Spinal cord (tissue), 10 donors: ENCODE results near the gene ALOX12B. TPM values are rescaled to one million over a fixed set of nuclear protein-coding genes. Genes with fewer than 3 reads are reported as not detected.
"Not testable (repeated sequence)": the region's sequence is repeated elsewhere in the genome, so short reads cannot be mapped to it uniquely, and the experiment has no call there.

Source experiments
- DNase-seq, 6 donors: peaks; one replicate each; pipeline versions ENCODE4 v3.0.0 to v3.0.0-alpha.2; 2013 to 2015; ENCODE audit warnings: low spot score in 6 of 6, low read depth in 4 of 6
- H3K27ac ChIP-seq: one replicate; pipeline ENCODE4 v1.5.1; 2013; ENCODE audit warnings: low read depth, low read length, control low read depth
- H3K27me3 ChIP-seq: one replicate; pipeline ENCODE4 v1.6.1; 2013; ENCODE audit warnings: low read length; ENCODE audit not compliant: control insufficient read depth, insufficient read depth
- H3K36me3 ChIP-seq: one replicate; pipeline ENCODE4 v1.6.1; 2013; ENCODE audit warnings: low read length; ENCODE audit not compliant: control insufficient read depth, insufficient read depth
- H3K4me1 ChIP-seq: one replicate; pipeline ENCODE4 v1.6.1; 2013; ENCODE audit warnings: low read length; ENCODE audit not compliant: control insufficient read depth, insufficient read depth
- H3K4me3 ChIP-seq: one replicate; pipeline ENCODE4 v1.5.1; 2013; ENCODE audit warnings: low read depth, low read length, control low read depth
- H3K9me3 ChIP-seq: one replicate; pipeline ENCODE4 v1.6.1; 2013; ENCODE audit warnings: low read length; ENCODE audit not compliant: control insufficient read depth, insufficient read depth
- WGBS: methylation state at CpG from one replicate; pipeline ENCODE4 v1.1.5; 2013; ENCODE audit warnings: missing lambda C conversion rate; ENCODE audit not compliant: insufficient coverage; 5-methylcytosine and 5-hydroxymethylcytosine counted together
- polyA plus RNA-seq, 2 donors: library from polyadenylated mRNA; unstranded; fragments of 120-200 nt; gene quantifications; one replicate each; pipeline ENCODE4 v1.2.1, GENCODE V29; 2013; ENCODE audit not compliant: insufficient read length in 2 of 2
- small RNA-seq: library from RNA; depleted of rRNA; stranded (forward); fragments of <200 nt; gene quantifications from one replicate; pipeline ENCODE3, GENCODE V24; 2014; ENCODE audit warnings: low replicate concordance
- total RNA-seq, 2 donors: library from RNA; depleted of rRNA in 1 of 2; stranded (reverse); fragments of 120-200 nt in 1 of 2; fragments of >200 nt in 1 of 2; gene quantifications; one replicate each; pipeline versions ENCODE4 v1.2.3 to v1.2.4, GENCODE V29; 2013 to 2014
- donor health status: healthy.

ALOX12B gene
- total and polyA plus RNA-seq, 4 donors: 0.30 to 1.1 (median 0.60) TPM; not detected in 1

- H3K4me1 ChIP-seq: peaks cover 12% of the 10 kb centered on the region
- H3K36me3 ChIP-seq: no peaks in the 10 kb centered on the region
- H3K4me3 ChIP-seq: no peak within 1 kb of the TSS
- 5% methylated on average over 25 of the region's 37 CpGs for WGBS
- DNase-seq: no peak
- H3K9me3 ChIP-seq: no peaks in the 10 kb centered on the region
- peaks cover 12% of the 10 kb centered on the region for H3K27me3 ChIP-seq
- H3K27ac ChIP-seq: no peak within 1 kb of the TSS
Observed at GRCh38 chr17:8038954-8039610, 48.4 kb downstream of the ALOX12B start, which contains the start of gene ALOX15B. Gene ALOX15B (plus strand): TSS chr17:8039059. CDS start chr17:8039156, 97 bp downstream.

GRCh38 chr17:8032442-8032841, 55.1 kb downstream of the ALOX12B start:
- DNase-seq: no peak
- Histone ChIP-seq H3K27ac (no peak overlapping the region), H3K36me3 (no peaks in the 10 kb centered on the region), H3K9me3 (no peaks in the 10 kb centered on the region), H3K27me3 (peaks cover 16% of the 10 kb centered on the region), H3K4me1 (no peaks in the 10 kb centered on the region), H3K4me3 (no peak overlapping the region)
- WGBS: no CpG with 5 or more reads among the region's 2 CpGs

GRCh38 chr17:8031950-8032349, 55.6 kb downstream of the ALOX12B start:
- Histone ChIP-seq H3K36me3 (no peaks in the 10 kb centered on the region), H3K27ac (no peak overlapping the region), H3K4me3 (no peak overlapping the region), H3K27me3 (peaks cover 18% of the 10 kb centered on the region), H3K9me3 (no peaks in the 10 kb centered on the region), H3K4me1 (no peaks in the 10 kb centered on the region)
- no CpG with 5 or more reads among the region's 1 CpG for WGBS
- no peak for DNase-seq

GRCh38 chr17:8031261-8031661, 56.3 kb downstream of the ALOX12B start:
- Histone ChIP-seq H3K27ac (no peak overlapping the region), H3K4me3 (no peak overlapping the region), H3K27me3 (peaks cover 20% of the 10 kb centered on the region), H3K9me3 (no peaks in the 10 kb centered on the region), H3K36me3 (no peaks in the 10 kb centered on the region), H3K4me1 (no peaks in the 10 kb centered on the region)
- WGBS: 77% methylated on average over 6 of the region's 6 CpGs
- no peak for DNase-seq

- Histone ChIP-seq H3K4me1 (no peaks in the 10 kb centered on the region), H3K27ac (no peak overlapping the region), H3K27me3 (peaks cover 20% of the 10 kb centered on the region), H3K9me3 (no peaks in the 10 kb centered on the region), H3K36me3 (no peaks in the 10 kb centered on the region), H3K4me3 (no peak overlapping the region)
- WGBS: 80% methylated on average over 3 of the region's 5 CpGs
- no peak for DNase-seq
Observed at GRCh38 chr17:8029121-8029520, 58.4 kb downstream of the ALOX12B start.

GRCh38 chr17:8025176-8025911, 62.2 kb downstream of the ALOX12B start:
- Histone ChIP-seq H3K36me3 (no peaks in the 10 kb centered on the region), H3K27me3 (peaks cover 20% of the 10 kb centered on the region), H3K9me3 (no peaks in the 10 kb centered on the region), H3K4me3 (no peak overlapping the region), H3K27ac (no peak overlapping the region), H3K4me1 (no peaks in the 10 kb centered on the region)
- no peak for DNase-seq
- WGBS: 88% methylated on average over 8 of the region's 9 CpGs

DNA sequence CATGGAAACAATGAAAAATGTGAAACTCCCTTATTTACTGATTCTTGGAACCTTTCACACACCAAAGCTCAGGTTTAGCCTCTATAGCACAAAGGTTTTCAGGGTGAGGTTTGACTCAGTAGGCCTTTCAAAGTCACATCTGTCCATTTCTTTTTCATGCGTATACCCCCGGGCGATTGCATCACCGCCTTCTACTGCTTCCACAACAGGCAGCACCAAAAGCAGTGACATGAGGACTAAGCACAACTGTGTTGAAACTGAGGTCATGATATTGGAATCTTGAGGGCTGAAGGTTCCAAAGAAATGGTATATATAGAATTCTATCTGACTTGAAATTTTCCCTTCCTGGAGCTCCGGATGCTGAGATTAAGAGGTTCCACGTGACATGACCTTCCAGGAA, 63.4 kb downstream of the ALOX12B start:
- H3K27me3 ChIP-seq: peaks cover 17% of the 10 kb centered on the region
- not testable (repeated sequence) for H3K27ac ChIP-seq, H3K4me1 ChIP-seq, H3K36me3 ChIP-seq, DNase-seq, H3K9me3 ChIP-seq, H3K4me3 ChIP-seq
- WGBS: no CpG with 5 or more reads among the region's 6 CpGs

Small RNAs within 50 kb of the gene (small RNA-seq; reads per million reads assigned to genes)
- gene MIR4314: not detected

Other genes with a start within 250 kb of the ALOX12B start
- 10 to 100 TPM in 1 of 2 donors, 1 to 10 TPM in 1; 2.7 to 27.6 TPM for gene TMEM88, start 232.7 kb downstream of the ALOX12B start, total RNA-seq
- 10 to 100 TPM; 12.1 to 15.0 TPM for gene TMEM88, start 232.7 kb downstream of the ALOX12B start, polyA plus RNA-seq
- gene NAA38, start 230.2 kb downstream of the ALOX12B start, total RNA-seq: 100 to 1,000 TPM in 1 of 2 donors, 10 to 100 TPM in 1; 46.4 to 167 TPM
- 100 to 1,000 TPM; 103 to 105 TPM for gene NAA38, start 230.2 kb downstream of the ALOX12B start, polyA plus RNA-seq
- 10 to 100 TPM in 1 of 2 donors, 1 to 10 TPM in 1; 8.2 to 21.9 TPM for gene CYB5D1, start 229.7 kb downstream of the ALOX12B start, total RNA-seq
- 10 to 100 TPM; 20.1 to 21.0 TPM for gene CYB5D1, start 229.7 kb downstream of the ALOX12B start, polyA plus RNA-seq
- 100 to 1,000 TPM in 1 of 2 donors, 10 to 100 TPM in 1; 87.0 to 100 TPM for gene CHD3, start 198.9 kb downstream of the ALOX12B start, total RNA-seq
- 100 to 1,000 TPM; 154 to 188 TPM for gene CHD3, start 198.9 kb downstream of the ALOX12B start, polyA plus RNA-seq
- gene RNF227, start 171.4 kb downstream of the ALOX12B start, total RNA-seq: 1 to 10 TPM; 3.8 to 4.7 TPM
- gene RNF227, start 171.4 kb downstream of the ALOX12B start, polyA plus RNA-seq: 1 to 10 TPM; 6.0 to 6.7 TPM
- 1 to 10 TPM; 3.2 to 4.8 TPM for gene KCNAB3, start 157.9 kb downstream of the ALOX12B start, total RNA-seq
- 10 to 100 TPM; 25.9 to 33.6 TPM for gene KCNAB3, start 157.9 kb downstream of the ALOX12B start, polyA plus RNA-seq
- gene TRAPPC1, start 155.8 kb downstream of the ALOX12B start, total RNA-seq: 10 to 100 TPM; 21.5 to 31.5 TPM
- gene TRAPPC1, start 155.8 kb downstream of the ALOX12B start, polyA plus RNA-seq: 100 to 1,000 TPM; 170 to 177 TPM
- gene CNTROB, start 155.5 kb downstream of the ALOX12B start, total RNA-seq: 10 to 100 TPM; 14.4 to 25.9 TPM
- 10 to 100 TPM; 45.1 to 59.5 TPM for gene CNTROB, start 155.5 kb downstream of the ALOX12B start, polyA plus RNA-seq
- under 1 TPM; 0.10 to 0.39 TPM for gene GUCY2D, start 85.1 kb downstream of the ALOX12B start, total RNA-seq
- 1 to 10 TPM in 1 of 2 donors, under 1 TPM in 1; 0.84 to 2.3 TPM for gene GUCY2D, start 85.1 kb downstream of the ALOX12B start, polyA plus RNA-seq
- under 1 TPM; 0.06 to 0.10 TPM for gene ALOX15B, start 48.7 kb downstream of the ALOX12B start, total RNA-seq
- gene ALOX15B, start 48.7 kb downstream of the ALOX12B start, polyA plus RNA-seq: under 1 TPM; 0.13 to 0.26 TPM
- under 1 TPM; 0.17 to 0.50 TPM for gene ALOXE3, start 30.8 kb upstream of the ALOX12B start, total RNA-seq
- gene ALOXE3, start 30.8 kb upstream of the ALOX12B start, polyA plus RNA-seq: 1 to 10 TPM; 1.2 to 1.8 TPM
- gene HES7, start 36.4 kb upstream of the ALOX12B start, total RNA-seq: under 1 TPM; 0.20 to 0.39 TPM
- 1 to 10 TPM; 1.7 to 2.5 TPM for gene HES7, start 36.4 kb upstream of the ALOX12B start, polyA plus RNA-seq
- 10 to 100 TPM; 28.0 to 29.4 TPM for gene PER1, start 64.7 kb upstream of the ALOX12B start, total RNA-seq
- gene PER1, start 64.7 kb upstream of the ALOX12B start, polyA plus RNA-seq: 10 to 100 TPM; 25.4 to 61.1 TPM
- 10 to 100 TPM; 30.2 to 66.9 TPM for gene VAMP2, start 75.2 kb upstream of the ALOX12B start, total RNA-seq
- 100 to 1,000 TPM; 413 to 414 TPM for gene VAMP2, start 75.2 kb upstream of the ALOX12B start, polyA plus RNA-seq
- gene TMEM107, start 88.7 kb upstream of the ALOX12B start, total RNA-seq: 10 to 100 TPM; 19.0 to 48.1 TPM
- 10 to 100 TPM; 22.3 to 22.8 TPM for gene TMEM107, start 88.7 kb upstream of the ALOX12B start, polyA plus RNA-seq
- 1 to 10 TPM; 3.7 to 6.7 TPM for gene BORCS6, start 102.5 kb upstream of the ALOX12B start, total RNA-seq
- 1 to 10 TPM; 6.3 to 6.8 TPM for gene BORCS6, start 102.5 kb upstream of the ALOX12B start, polyA plus RNA-seq
- 10 to 100 TPM in 1 of 2 donors, 1 to 10 TPM in 1; 8.6 to 15.4 TPM for gene AURKB, start 122.9 kb upstream of the ALOX12B start, total RNA-seq
- gene AURKB, start 122.9 kb upstream of the ALOX12B start, polyA plus RNA-seq: 10 to 100 TPM; 13.1 to 17.9 TPM
- 10 to 100 TPM; 11.2 to 14.6 TPM for gene CTC1, start 160.3 kb upstream of the ALOX12B start, total RNA-seq
- gene CTC1, start 160.3 kb upstream of the ALOX12B start, polyA plus RNA-seq: 10 to 100 TPM; 23.6 to 30.6 TPM
- gene PFAS, start 161.6 kb upstream of the ALOX12B start, total RNA-seq: 10 to 100 TPM; 17.4 to 23.1 TPM
- 10 to 100 TPM; 32.6 to 38.1 TPM for gene PFAS, start 161.6 kb upstream of the ALOX12B start, polyA plus RNA-seq
- gene RANGRF, start 201.0 kb upstream of the ALOX12B start, total RNA-seq: 10 to 100 TPM in 1 of 2 donors, 1 to 10 TPM in 1; 9.2 to 19.6 TPM
- 10 to 100 TPM; 37.7 to 40.5 TPM for gene RANGRF, start 201.0 kb upstream of the ALOX12B start, polyA plus RNA-seq
- 1 to 10 TPM in 1 of 2 donors, under 1 TPM in 1; 0.69 to 2.9 TPM for gene SLC25A35, start 207.7 kb upstream of the ALOX12B start, total RNA-seq
- gene SLC25A35, start 207.7 kb upstream of the ALOX12B start, polyA plus RNA-seq: 1 to 10 TPM; 3.7 to 5.1 TPM
- 1 to 10 TPM; 2.8 to 4.7 TPM for gene ARHGEF15, start 222.5 kb upstream of the ALOX12B start, total RNA-seq
- gene ARHGEF15, start 222.5 kb upstream of the ALOX12B start, polyA plus RNA-seq: 1 to 10 TPM; 8.1 to 9.4 TPM